Measurements from ENCODE around the gene C11orf42. TPM values are rescaled to one million over a fixed set of nuclear protein-coding genes. Genes with fewer than 3 reads are reported as not detected.

The C11orf42 gene
- total and polyA plus RNA-seq, 4 donors = not detected

DNA sequence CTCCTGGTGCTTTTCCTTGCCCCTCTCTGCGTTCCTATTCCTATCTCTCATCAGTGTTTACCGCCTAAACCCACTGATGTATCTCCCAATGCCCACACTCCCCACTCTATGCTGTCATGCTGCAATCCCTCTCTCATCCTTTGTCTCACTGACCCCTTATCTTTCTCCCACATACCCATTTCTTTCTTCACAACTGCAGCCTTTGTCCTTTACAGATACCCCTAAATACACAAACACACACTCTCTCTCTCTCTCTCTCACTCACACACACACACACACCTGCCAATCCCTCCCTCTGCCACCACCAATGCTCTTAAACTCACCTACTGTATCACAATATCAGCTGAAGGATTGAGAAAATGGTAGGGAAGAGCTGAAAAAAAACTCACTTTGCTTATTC is 29.9 kb upstream of the C11orf42 start:
- Histone ChIP-seq H3K36me3 (ENCODE audit: control insufficient read depth in 4 of 4, insufficient read depth in 4 of 4, low read length in 4 of 4) (no peaks in the 10 kb centered on the region), H3K4me1 (ENCODE audit: control insufficient read depth in 5 of 5, insufficient read depth in 5 of 5, low read length in 5 of 5) (peaks cover 0 to under 1% (median 0%) of the 10 kb centered on the region in 5 donors), H3K9ac (ENCODE audit: insufficient read depth in 1 of 2, low read length in 2 of 2) (no peak overlapping the region), H3K9me3 (ENCODE audit: control insufficient read depth in 4 of 4, insufficient read depth in 3 of 4, low read length in 3 of 4) (no peaks in the 10 kb centered on the region), H3K4me3 (no peak overlapping the region), H3K27ac (ENCODE audit: low read depth in 1 of 2, low read length in 1 of 2) (no peak overlapping the region), H3K27me3 (ENCODE audit: control insufficient read depth in 3 of 3, insufficient read depth in 3 of 3, low read length in 2 of 3) (no peaks in the 10 kb centered on the region)
- TF ChIP-seq, protein P1, sequence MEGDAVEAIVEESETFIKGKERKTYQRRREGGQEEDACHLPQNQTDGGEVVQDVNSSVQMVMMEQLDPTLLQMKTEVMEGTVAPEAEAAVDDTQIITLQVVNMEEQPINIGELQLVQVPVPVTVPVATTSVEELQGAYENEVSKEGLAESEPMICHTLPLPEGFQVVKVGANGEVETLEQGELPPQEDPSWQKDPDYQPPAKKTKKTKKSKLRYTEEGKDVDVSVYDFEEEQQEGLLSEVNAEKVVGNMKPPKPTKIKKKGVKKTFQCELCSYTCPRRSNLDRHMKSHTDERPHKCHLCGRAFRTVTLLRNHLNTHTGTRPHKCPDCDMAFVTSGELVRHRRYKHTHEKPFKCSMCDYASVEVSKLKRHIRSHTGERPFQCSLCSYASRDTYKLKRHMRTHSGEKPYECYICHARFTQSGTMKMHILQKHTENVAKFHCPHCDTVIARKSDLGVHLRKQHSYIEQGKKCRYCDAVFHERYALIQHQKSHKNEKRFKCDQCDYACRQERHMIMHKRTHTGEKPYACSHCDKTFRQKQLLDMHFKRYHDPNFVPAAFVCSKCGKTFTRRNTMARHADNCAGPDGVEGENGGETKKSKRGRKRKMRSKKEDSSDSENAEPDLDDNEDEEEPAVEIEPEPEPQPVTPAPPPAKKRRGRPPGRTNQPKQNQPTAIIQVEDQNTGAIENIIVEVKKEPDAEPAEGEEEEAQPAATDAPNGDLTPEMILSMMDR (IDR thresholded peaks at IDR 0.05; ENCODE audit: control extremely low read depth, extremely low read depth) = no peak
- WGBS, 2 donors = 43 to 66% methylated on average over 2 of the region's 2 CpGs
- DNase-seq (no peak), ATAC-seq (ENCODE audit: insufficient read depth, low FRiP score) (no peak)

DNA sequence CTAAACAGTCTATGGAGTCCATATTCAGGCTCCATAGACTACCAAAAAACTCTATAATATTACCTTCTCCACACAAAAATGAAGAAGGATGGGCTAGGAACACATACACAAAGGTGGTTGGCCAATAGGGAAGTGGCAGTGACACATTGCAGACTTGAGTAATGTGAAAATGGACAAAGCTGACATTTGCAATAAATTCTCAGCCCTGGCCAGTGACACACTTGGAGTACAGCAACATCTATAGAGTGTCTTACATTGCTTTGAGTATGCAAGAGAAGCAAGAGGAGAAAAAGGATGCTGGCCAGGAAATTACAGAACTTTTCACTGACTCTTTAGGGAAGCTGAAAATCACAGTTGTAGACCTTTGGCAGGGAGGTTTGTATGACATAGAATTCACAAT is 13.6 kb upstream of the C11orf42 start:
- no peak for DNase-seq
- TF ChIP-seq, protein P1 (IDR thresholded peaks at IDR 0.05; ENCODE audit: control extremely low read depth, extremely low read depth) = no peak
- H3K27ac ChIP-seq (ENCODE audit: low read depth in 1 of 2, low read length in 1 of 2) = no peak overlapping the region
- H3K4me3 ChIP-seq = no peak overlapping the region
- H3K9ac ChIP-seq (ENCODE audit: insufficient read depth in 1 of 2, low read length in 2 of 2) = no peak overlapping the region
- no peaks in the 10 kb centered on the region for H3K9me3 ChIP-seq (ENCODE audit: control insufficient read depth in 4 of 4, insufficient read depth in 3 of 4, low read length in 3 of 4)
- H3K27me3 ChIP-seq (ENCODE audit: control insufficient read depth in 3 of 3, insufficient read depth in 3 of 3, low read length in 2 of 3) = no peaks in the 10 kb centered on the region
- peak; percentile 58 for ATAC-seq (ENCODE audit: insufficient read depth, low FRiP score)
- H3K36me3 ChIP-seq (ENCODE audit: control insufficient read depth in 4 of 4, insufficient read depth in 4 of 4, low read length in 4 of 4) = no peaks in the 10 kb centered on the region
- H3K4me1 ChIP-seq (ENCODE audit: control insufficient read depth in 5 of 5, insufficient read depth in 5 of 5, low read length in 5 of 5) = no peaks in the 10 kb centered on the region

DNA sequence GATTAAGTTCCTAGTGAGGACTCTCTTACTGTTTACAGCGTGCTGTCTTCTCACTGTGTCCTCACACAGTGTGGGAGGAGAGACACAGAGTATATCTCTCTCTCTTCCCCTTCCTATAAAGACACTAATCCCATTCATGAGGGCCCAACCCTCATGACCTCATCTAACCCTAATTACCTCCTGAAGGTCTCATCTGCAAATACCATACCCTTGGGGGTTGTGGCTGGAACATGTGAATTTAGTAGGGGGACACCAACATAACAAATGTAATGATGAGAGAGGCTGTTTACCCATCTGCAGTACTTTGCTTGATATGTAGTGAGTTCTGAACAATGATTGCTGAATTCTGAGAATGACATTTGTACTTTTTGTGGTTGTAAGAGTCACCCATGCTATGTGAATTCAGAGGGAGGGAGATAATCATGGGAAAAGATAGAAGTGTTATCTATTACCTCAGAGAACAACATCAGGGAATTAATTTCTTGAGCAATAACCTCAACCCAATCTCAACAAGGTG is 11.2 kb upstream of the C11orf42 start:
- WGBS, 2 donors = 72 to 91% methylated on average over 1 of the region's 1 CpG
- Histone ChIP-seq H3K9me3 (ENCODE audit: control insufficient read depth in 4 of 4, insufficient read depth in 3 of 4, low read length in 3 of 4) (no peaks in the 10 kb centered on the region), H3K27me3 (ENCODE audit: control insufficient read depth in 3 of 3, insufficient read depth in 3 of 3, low read length in 2 of 3) (no peaks in the 10 kb centered on the region), H3K36me3 (ENCODE audit: control insufficient read depth in 4 of 4, insufficient read depth in 4 of 4, low read length in 4 of 4) (no peaks in the 10 kb centered on the region), H3K4me3 (no peak overlapping the region), H3K27ac (ENCODE audit: low read depth in 1 of 2, low read length in 1 of 2) (no peak overlapping the region), H3K4me1 (ENCODE audit: control insufficient read depth in 5 of 5, insufficient read depth in 5 of 5, low read length in 5 of 5) (no peaks in the 10 kb centered on the region), H3K9ac (ENCODE audit: insufficient read depth in 1 of 2, low read length in 2 of 2) (no peak overlapping the region)
- TF ChIP-seq, protein P1 (IDR thresholded peaks at IDR 0.05; ENCODE audit: control extremely low read depth, extremely low read depth) = no peak
- DNase-seq = no peak
- ATAC-seq (ENCODE audit: insufficient read depth, low FRiP score) = no peak

DNA sequence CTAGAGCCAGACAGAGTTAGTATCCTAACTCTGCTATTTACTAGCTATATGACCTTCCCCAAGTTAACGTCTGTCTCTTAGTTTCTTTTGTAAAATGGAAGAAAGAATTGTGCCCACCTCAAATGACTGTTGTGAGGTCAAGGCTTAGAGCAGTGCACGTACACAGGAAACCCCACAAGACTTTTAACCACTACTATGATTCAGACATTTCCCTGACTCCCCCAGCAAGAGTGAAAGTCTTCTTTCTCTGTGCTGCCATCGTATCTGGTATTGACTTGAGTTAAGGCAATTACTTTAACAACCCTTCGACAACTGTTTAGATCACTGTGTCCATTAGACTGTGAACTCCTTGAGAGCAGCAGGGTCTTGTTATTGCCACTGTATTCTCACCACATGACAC is 9.0 kb upstream of the C11orf42 start:
- Histone ChIP-seq H3K4me1 (ENCODE audit: control insufficient read depth in 5 of 5, insufficient read depth in 5 of 5, low read length in 5 of 5) (no peaks in the 10 kb centered on the region), H3K27ac (ENCODE audit: low read depth in 1 of 2, low read length in 1 of 2) (no peak overlapping the region), H3K4me3 (no peak overlapping the region), H3K36me3 (ENCODE audit: control insufficient read depth in 4 of 4, insufficient read depth in 4 of 4, low read length in 4 of 4) (no peaks in the 10 kb centered on the region), H3K9me3 (ENCODE audit: control insufficient read depth in 4 of 4, insufficient read depth in 3 of 4, low read length in 3 of 4) (no peaks in the 10 kb centered on the region), H3K27me3 (ENCODE audit: control insufficient read depth in 3 of 3, insufficient read depth in 3 of 3, low read length in 2 of 3) (no peaks in the 10 kb centered on the region), H3K9ac (ENCODE audit: insufficient read depth in 1 of 2, low read length in 2 of 2) (no peak overlapping the region)
- 52 to 53% methylated on average over 4 of the region's 4 CpGs for WGBS, 2 donors
- ATAC-seq (ENCODE audit: insufficient read depth, low FRiP score) = no peak
- DNase-seq = no peak
- TF ChIP-seq, protein P1 (IDR thresholded peaks at IDR 0.05; ENCODE audit: control extremely low read depth, extremely low read depth) = no peak

All from lung (tissue), 12 donors.